K562 (cell line): ENCODE results near the gene FAM167B. TPM values are rescaled to one million over a fixed set of nuclear protein-coding genes. Genes with fewer than 3 reads are reported as not detected.

Experiments
- ARID2 ChIP-seq: fragments of 450-650 bp; IDR thresholded peaks from 2 replicates; pipeline ENCODE4 v1.6.1; 2017; ENCODE audit warnings: antibody characterized with exemption, mild to moderate bottlenecking
- CTCFL ChIP-seq: IDR thresholded peaks from 2 replicates; pipeline ENCODE4 v1.6.1; 2011; ENCODE audit warnings: borderline replicate concordance, low read depth, mild to moderate bottlenecking, moderate library complexity, low read length; ENCODE audit not compliant: insufficient read depth, poor library complexity, severe bottlenecking
- FOXA1 ChIP-seq: fragments of 450-650 bp; IDR thresholded peaks from 2 replicates; pipeline ENCODE4 v1.6.1; 2016; ENCODE audit warnings: mild to moderate bottlenecking, borderline replicate concordance
- IRF9 ChIP-seq: fragments of 450-650 bp; IDR thresholded peaks from 2 replicates; pipeline ENCODE4 v1.6.1; 2016; ENCODE audit warnings: missing biosample characterization, missing genetic modification characterization
- MAZ ChIP-seq, 2 experiments: fragments of 450-650 bp in 1 of 2; sonication (generic) in 1 of 2; formaldehyde crosslinking; IDR thresholded peaks in 1 of 2; conservative IDR thresholded peaks in 1 of 2; 2 replicates each; pipeline versions ENCODE4 v1.4.0 to v1.5.0; 2020; ENCODE audit warnings: mild to moderate bottlenecking in 1 of 2, missing genetic modification reagents in 1 of 2
- MBD1 ChIP-seq: fragments of 250-450 bp; sonication (Bioruptor Pico); IDR thresholded peaks from 2 replicates; pipeline ENCODE4 v1.8.0; 2022; ENCODE audit warnings: inconsistent platforms
- NCOA2 ChIP-seq, 2 experiments: fragments of 450-650 bp; IDR thresholded peaks; 2 replicates each; pipeline ENCODE4 v1.6.1; 2018; ENCODE audit warnings: mild to moderate bottlenecking in 2 of 2, moderate library complexity in 1 of 2; ENCODE audit not compliant: partially characterized antibody in 2 of 2
- NRF1 ChIP-seq, 2 experiments: fragments of 450-650 bp; IDR thresholded peaks in 1 of 2; conservative IDR thresholded peaks in 1 of 2; 2 replicates each; pipeline ENCODE4 v1.6.1; 2014; ENCODE audit warnings: mild to moderate bottlenecking in 2 of 2
- SPI1 ChIP-seq: IDR thresholded peaks from 2 replicates; pipeline ENCODE4 v1.6.1; 2011; ENCODE audit warnings: low read depth, low read length, control low read depth, borderline replicate concordance
- ZNF384 ChIP-seq: IDR thresholded peaks from 2 replicates; pipeline ENCODE4 v1.6.1; 2012; ENCODE audit warnings: low read depth, low read length, improper control_type of control experiment
- ZNF407 ChIP-seq: fragments of 450-650 bp; IDR thresholded peaks from 2 replicates; pipeline ENCODE4 v1.6.1; 2016; ENCODE audit warnings: low read depth
- ZZZ3 ChIP-seq: fragments of 450-650 bp; IDR thresholded peaks from 2 replicates; pipeline ENCODE4 v1.6.1; 2016; ENCODE audit warnings: antibody characterized with exemption, mild to moderate bottlenecking, moderate library complexity
- polyA plus RNA-seq, 8 experiments: library from polyadenylated mRNA; depleted of rRNA in 4 of 8; stranded (reverse) in 5 of 8; unstranded in 3 of 8; fragments of >200 nt; fragmentation: Nextera tagmentation in 2 of 8; fragmentation: Illumina TruSeq in 1 of 8; extraction: Ambion mirVana in 2 of 8; extraction: Trizol in 1 of 8; gene quantifications; 2 replicates each; pipeline versions ENCODE4 v1.2.1 to v1.2.3, GENCODE V29; 2011 to 2014; ENCODE audit warnings: inconsistent platforms in 1 of 8, missing spikeins in 1 of 8
- total RNA-seq, 7 experiments: library from RNA; depleted of rRNA in 6 of 7; stranded (reverse); fragments of >200 nt in 6 of 7; fragmentation: Illumina TruSeq in 2 of 7; extraction: Trizol in 2 of 7; gene quantifications; 2 replicates each; pipeline versions ENCODE4 v1.2.1 to v1.2.3, GENCODE V29; 2011 to 2021; ENCODE audit warnings: low replicate concordance in 1 of 7

The FAM167B gene
- total and polyA plus RNA-seq, 9 of the 15 experiments (the other 6 are each of a cell fraction or from before 2014, with no cell fraction given): not detected

GRCh38 chr1:32215629-32216480, 31.2 kb upstream of the FAM167B start (continued):
- TF ChIP-seq ZNF384 (no peak), IRF9 (no peak), NCOA2 (IDR thresholded peaks at IDR 0.05; ENCODE audit: partially characterized antibody in 2 of 2) (no peak), MAZ (CRISPR knock-in tag; conservative IDR thresholded peaks at IDR 0.05 in 1 of 2, IDR thresholded peaks at IDR 0.05 in 1 of 2) (peak in 1 of 2 experiments; percentile 59; a peak in 2 of 4 replicates), ARID2 (0 out of 2 replicates have a peak, but pooled peaks have one; percentile 78), ZNF407 (no peak), SPI1 (peak; percentile 11; the same call in 1 of the 2 replicates), FOXA1 (no peak), NRF1 (conservative IDR thresholded peaks at IDR 0.05 in 1 of 2, IDR thresholded peaks at IDR 0.05 in 1 of 2) (no peak), ZZZ3 (no peak), MBD1 (CRISPR knock-in tag) (no peak), CTCFL (peak; percentile 81)
